Nephron progenitor cell (in vitro differentiated cells): ENCODE results near the gene ZNF75A.
"Not testable (repeated sequence)": the region's sequence is repeated elsewhere in the genome, so short reads cannot be mapped to it uniquely, and the experiment has no call there.

Experiments used
- DNase-seq: peaks from one replicate; pipeline ENCODE4 v3.0.0; 2021
- H3K27ac Mint-ChIP-seq: 2 replicates; pipeline ENCODE4 v1.8.0; 2021; ENCODE audit warnings: mild to moderate bottlenecking, moderate library complexity, mixed read lengths
- H3K27me3 Mint-ChIP-seq: 2 replicates; pipeline ENCODE4 v1.8.0; 2021; ENCODE audit warnings: mild to moderate bottlenecking, low read depth, mixed read lengths; ENCODE audit not compliant: poor library complexity
- H3K36me3 Mint-ChIP-seq: 2 replicates; pipeline ENCODE4 v1.8.0; 2021; ENCODE audit warnings: low read depth, mixed read lengths
- H3K4me1 Mint-ChIP-seq: 2 replicates; pipeline ENCODE4 v1.8.0; 2021; ENCODE audit warnings: mixed read lengths
- H3K4me3 Mint-ChIP-seq: 2 replicates; pipeline ENCODE4 v1.8.0; 2021; ENCODE audit warnings: mild to moderate bottlenecking, moderate library complexity, mixed read lengths
- H3K9me3 Mint-ChIP-seq: 2 replicates; pipeline ENCODE4 v1.8.0; 2021; ENCODE audit warnings: mild to moderate bottlenecking, moderate library complexity, mixed read lengths
- CTCF ChIP-seq: fragments of 200-600 bp; sonication (generic); IDR thresholded peaks from 2 replicates; pipeline ENCODE4 v1.5.0; 2021; ENCODE audit warnings: antibody characterized with exemption

The ZNF75A gene

GRCh38 chr16:3264137-3265036 lies 40.9 kb upstream of the ZNF75A start:
- Mint-ChIP-seq H3K4me1 (peaks cover 5% of the 10 kb centered on the region), H3K36me3 (no peaks in the 10 kb centered on the region), H3K4me3 (peak overlapping the region; percentile 84), H3K27ac (peak overlapping the region; percentile 32), H3K9me3 (peaks cover 61% of the 10 kb centered on the region), H3K27me3 (peaks cover 22% of the 10 kb centered on the region)
- DNase-seq = peak; percentile 96
- TF ChIP-seq CTCF = no peak

- peak; percentile 21 for TF ChIP-seq CTCF
- Mint-ChIP-seq H3K27me3 (peaks cover 18% of the 10 kb centered on the region), H3K9me3 (peaks cover 69% of the 10 kb centered on the region), H3K4me1 (peaks cover 5% of the 10 kb centered on the region), H3K27ac (no peak overlapping the region), H3K36me3 (no peaks in the 10 kb centered on the region), H3K4me3 (no peak overlapping the region)
- DNase-seq = no peak
Measured at GRCh38 chr16:3266873-3267537, 38.3 kb upstream of the ZNF75A start.

GRCh38 chr16:3268294-3268693 lies 37.0 kb upstream of the ZNF75A start:
- H3K4me3 Mint-ChIP-seq = no peak overlapping the region
- no peak for TF ChIP-seq CTCF
- peaks cover 67% of the 10 kb centered on the region for H3K9me3 Mint-ChIP-seq
- H3K27ac Mint-ChIP-seq = no peak overlapping the region
- H3K36me3 Mint-ChIP-seq = no peaks in the 10 kb centered on the region
- peaks cover 12% of the 10 kb centered on the region for H3K27me3 Mint-ChIP-seq
- no peak for DNase-seq
- peaks cover 5% of the 10 kb centered on the region for H3K4me1 Mint-ChIP-seq

- Mint-ChIP-seq H3K27me3 (peaks cover 20% of the 10 kb centered on the region), H3K9me3 (peaks cover 59% of the 10 kb centered on the region)
- H3K4me1 Mint-ChIP-seq, DNase-seq, H3K36me3 Mint-ChIP-seq, H3K27ac Mint-ChIP-seq, H3K4me3 Mint-ChIP-seq: not testable (repeated sequence)
Measured at GRCh38 chr16:3270718-3271117, 34.6 kb upstream of the ZNF75A start.

- H3K27ac Mint-ChIP-seq, H3K36me3 Mint-ChIP-seq, H3K4me3 Mint-ChIP-seq, H3K4me1 Mint-ChIP-seq, DNase-seq: not testable (repeated sequence)
- Mint-ChIP-seq H3K27me3 (peaks cover 21% of the 10 kb centered on the region), H3K9me3 (peaks cover 56% of the 10 kb centered on the region)
Measured at GRCh38 chr16:3271281-3271680, 34.0 kb upstream of the ZNF75A start.

- H3K27ac Mint-ChIP-seq = no peak overlapping the region
- no peak for TF ChIP-seq CTCF
- H3K4me3 Mint-ChIP-seq = no peak overlapping the region
- peaks cover 31% of the 10 kb centered on the region for H3K27me3 Mint-ChIP-seq
- DNase-seq = no peak
- H3K36me3 Mint-ChIP-seq = no peaks in the 10 kb centered on the region
- peaks cover 30% of the 10 kb centered on the region for H3K9me3 Mint-ChIP-seq
- H3K4me1 Mint-ChIP-seq = peaks cover 5% of the 10 kb centered on the region
Measured at GRCh38 chr16:3274490-3274889, 30.8 kb upstream of the ZNF75A start.
